HG03521 (cell line): Measurements from ENCODE around the gene CDH18.

ENCODE experiments used
- ATAC-seq: cut with Tn5 transposase; IDR thresholded peaks from one replicate; pipeline ENCODE4 v1.9.1; 2021; ENCODE audit warnings: mild to moderate bottlenecking, moderate library complexity; ENCODE audit not compliant: unreplicated experiment

CDH18 gene

DNA sequence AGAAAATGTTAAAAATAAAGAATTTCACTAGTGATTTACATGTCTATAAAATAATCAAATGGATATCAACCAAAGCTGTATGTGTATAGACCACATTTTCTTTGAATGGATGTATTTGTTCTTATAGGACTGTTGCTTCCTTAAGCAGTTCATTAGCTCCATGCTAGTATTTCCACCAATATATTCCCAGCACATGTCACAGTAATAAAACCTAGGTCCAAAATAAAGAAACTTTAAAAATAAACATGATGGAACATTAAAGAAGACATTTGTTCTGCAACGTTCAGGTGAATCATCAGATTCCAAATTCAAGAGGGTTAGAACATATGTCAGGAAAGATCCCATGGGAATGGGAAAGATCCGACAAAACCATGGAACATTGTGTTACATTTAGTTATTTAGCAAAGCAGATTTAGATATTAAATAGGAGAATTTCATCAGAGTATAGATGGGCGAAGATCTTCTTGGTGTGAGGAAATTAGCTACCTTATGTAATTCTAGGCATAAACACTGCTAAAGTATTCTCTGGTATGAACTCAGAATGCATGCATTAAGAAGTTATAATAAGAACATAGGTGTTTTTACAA, 490.7 kb downstream of the CDH18 start:
- no peak for ATAC-seq

DNA sequence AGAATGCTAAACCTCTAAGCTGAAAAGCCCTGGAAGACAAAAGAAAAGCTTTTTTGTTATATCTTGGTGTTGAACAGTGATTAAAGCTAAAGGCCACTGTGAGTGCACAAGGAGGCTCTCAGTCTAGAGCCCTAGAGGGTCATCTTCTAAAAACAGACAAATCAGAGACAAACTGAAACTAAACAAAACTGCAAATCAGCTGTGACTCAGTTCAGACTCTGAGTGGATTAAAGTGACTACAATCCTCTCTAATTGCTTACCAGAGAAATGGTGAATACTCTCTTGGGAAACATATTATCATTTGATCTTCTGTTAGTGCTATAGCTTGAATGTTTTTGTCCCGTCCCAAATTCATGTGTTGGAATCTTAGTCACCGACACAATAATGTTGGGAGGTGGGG, 491.9 kb downstream of the CDH18 start:
- ATAC-seq = no peak

DNA sequence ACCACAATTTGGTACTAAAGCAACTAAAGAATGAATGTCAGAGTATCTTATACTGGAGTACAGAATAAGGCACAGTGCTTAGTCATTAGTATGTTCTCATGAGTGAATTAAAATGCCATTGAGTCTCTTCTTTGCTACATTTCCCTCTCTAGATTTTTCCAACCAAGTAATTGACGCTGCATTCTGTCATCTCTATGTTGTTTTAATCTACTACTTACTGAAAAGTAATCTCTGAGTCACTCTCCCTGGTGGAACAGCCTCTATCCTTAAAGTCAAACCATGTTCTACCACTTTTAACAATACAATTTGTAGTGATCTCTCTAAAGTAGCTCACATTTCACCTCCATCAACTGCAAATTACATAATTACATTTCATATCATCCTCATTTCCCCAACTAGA, 495.1 kb downstream of the CDH18 start:
- ATAC-seq = no peak

DNA sequence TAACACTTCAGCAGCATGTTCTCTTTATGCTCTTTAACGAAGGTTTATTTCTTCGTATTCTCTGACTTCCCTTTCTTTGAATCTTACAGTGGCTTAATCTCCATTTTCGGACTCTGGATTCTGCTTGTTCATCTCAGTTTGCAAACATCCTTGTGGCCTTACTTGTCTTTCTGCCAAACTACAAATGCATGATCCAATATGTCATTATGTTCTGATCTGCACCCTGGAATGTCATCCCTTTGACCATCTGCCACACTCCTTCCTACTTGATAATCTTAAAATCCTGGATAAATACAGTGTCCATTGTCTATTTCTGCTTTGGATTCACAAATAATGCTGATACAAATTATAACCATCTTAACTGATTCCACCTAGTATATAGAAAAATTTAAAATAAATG, 499.2 kb downstream of the CDH18 start:
- no peak for ATAC-seq

DNA sequence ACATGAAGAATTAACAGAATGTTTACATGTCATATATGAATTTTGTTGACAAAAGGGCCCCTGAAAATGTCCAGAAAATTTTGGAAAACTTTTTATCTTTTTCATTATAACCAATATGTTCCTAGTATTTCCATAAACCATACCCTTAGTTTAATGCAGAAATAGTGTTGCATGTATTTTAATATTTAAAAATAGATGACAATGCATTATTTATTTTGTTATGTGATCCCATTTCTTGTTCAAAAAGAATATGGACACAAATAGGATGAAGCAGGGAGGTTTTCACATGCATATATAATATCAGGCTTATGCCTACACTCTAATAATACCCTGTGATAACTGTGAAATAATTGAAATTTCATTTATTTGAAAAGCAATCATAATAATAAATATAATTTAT, 500.5 kb downstream of the CDH18 start:
- ATAC-seq = no peak

DNA sequence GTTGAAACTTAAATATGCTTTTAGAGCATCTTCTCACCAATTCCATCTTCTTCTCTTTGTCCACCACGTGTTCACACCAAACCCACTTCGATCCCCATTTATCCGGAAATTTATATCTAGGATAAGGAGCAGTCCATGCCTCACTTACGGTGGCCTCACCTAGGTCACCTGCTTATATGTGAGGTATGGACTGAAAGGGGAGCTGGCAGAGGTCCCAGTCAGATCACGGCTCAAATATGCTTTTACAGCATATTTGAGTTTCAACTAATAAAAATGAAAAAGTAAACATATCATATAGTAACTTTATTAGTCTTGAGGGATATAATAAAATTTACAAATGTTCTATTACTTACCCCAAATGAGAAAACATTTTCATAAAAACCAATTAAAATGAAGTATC, 508.4 kb downstream of the CDH18 start:
- ATAC-seq = no peak

DNA sequence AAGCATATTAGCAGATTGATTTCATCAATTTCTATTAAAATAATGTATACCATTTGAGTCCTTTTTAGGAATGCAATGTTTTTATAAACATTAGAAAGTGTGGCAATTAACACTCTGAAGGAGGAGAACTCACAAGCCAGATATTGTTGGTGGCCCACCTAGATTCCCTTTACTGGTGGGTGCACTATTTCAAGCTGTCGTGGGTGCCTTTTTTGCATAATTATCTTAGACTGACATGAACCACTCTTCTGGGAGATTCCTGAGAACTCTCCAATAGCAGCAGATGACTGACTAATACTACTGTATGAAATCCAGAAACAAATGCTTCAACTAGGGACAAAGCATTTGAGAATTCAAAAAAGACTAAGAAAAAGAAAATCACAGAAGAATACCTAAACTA, 526.0 kb downstream of the CDH18 start:
- ATAC-seq = no peak

DNA sequence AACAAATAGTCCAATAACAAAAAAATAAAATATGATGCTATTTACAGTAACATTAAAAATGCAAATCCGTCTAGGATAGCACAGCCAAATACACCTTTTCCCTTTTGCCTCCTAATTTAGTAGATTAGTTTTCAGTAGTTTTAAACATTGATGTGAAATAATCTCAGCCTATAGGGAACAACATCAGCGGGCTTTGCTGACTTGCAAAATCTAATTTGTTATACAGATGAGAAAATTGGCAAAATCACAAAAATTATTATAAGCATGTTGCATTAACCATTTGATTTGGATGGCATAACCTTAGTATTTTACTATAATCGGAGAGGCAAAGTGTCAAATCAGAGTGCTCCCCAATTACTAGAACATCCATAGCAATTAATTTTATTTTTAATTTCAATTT, 563.5 kb downstream of the CDH18 start:
- ATAC-seq = no peak
